Esophagus (tissue), 2 donors: ENCODE measurements around the gene AFTPH. TPM values are rescaled to one million over a fixed set of nuclear protein-coding genes. Genes with fewer than 3 reads are reported as not detected.

ENCODE experiments used
- H3K27ac ChIP-seq, 2 donors: one replicate each; pipeline ENCODE4 v1.5.1; 2013; ENCODE audit warnings: low read depth in 2 of 2, mild to moderate bottlenecking in 2 of 2, inconsistent platforms in 1 of 2, low read length in 1 of 2, moderate library complexity in 1 of 2
- H3K27me3 ChIP-seq, 2 donors: one replicate each; pipeline ENCODE4 v1.6.1; 2013; ENCODE audit warnings: low read length in 2 of 2, control low read depth in 1 of 2, mild to moderate bottlenecking in 1 of 2; ENCODE audit not compliant: insufficient read depth in 2 of 2, control insufficient read depth in 1 of 2
- H3K36me3 ChIP-seq, 2 donors: one replicate each; pipeline ENCODE4 v1.6.1; 2013; ENCODE audit warnings: low read length in 1 of 2; ENCODE audit not compliant: control insufficient read depth in 2 of 2, insufficient read depth in 2 of 2
- H3K4me1 ChIP-seq, 2 donors: one replicate each; pipeline ENCODE4 v1.6.1; 2013; ENCODE audit warnings: low read length in 1 of 2; ENCODE audit not compliant: control insufficient read depth in 2 of 2, insufficient read depth in 2 of 2
- H3K4me3 ChIP-seq, 2 donors: one replicate each; pipeline ENCODE4 v1.5.1; 2013; ENCODE audit warnings: low read length in 2 of 2, mild to moderate bottlenecking in 2 of 2, low read depth in 1 of 2, moderate library complexity in 1 of 2
- H3K9me3 ChIP-seq, 2 donors: one replicate each; pipeline ENCODE4 v1.6.1; 2013; ENCODE audit warnings: mild to moderate bottlenecking in 2 of 2, low read depth in 1 of 2, low read length in 1 of 2, moderate library complexity in 1 of 2; ENCODE audit not compliant: control insufficient read depth in 2 of 2, insufficient read depth in 1 of 2
- WGBS, 2 donors: extraction: QIAGEN DNeasy Blood & Tissue Kit; methylation state at CpG; one replicate each; pipeline ENCODE4 v1.1.7; 2013; 5-methylcytosine and 5-hydroxymethylcytosine counted together
- polyA plus RNA-seq, 2 donors: library from polyadenylated mRNA; stranded (reverse); fragments of 200-250 nt; gene quantifications; one replicate each; pipeline ENCODE4 v1.2.3, GENCODE V29; 2013
- donor health status: healthy with polysubstance abuse.
- donor health status: Bipolar disorder and iron deficiency.

Gene AFTPH
- polyA plus RNA-seq, 2 donors, result 23.1 to 29.2 TPM

GRCh38 chr2:64574871-64575270 lies 50.7 kb downstream of the AFTPH start:
- Histone ChIP-seq H3K9me3 (no peaks in the 10 kb centered on the region), H3K4me1 (no peaks in the 10 kb centered on the region), H3K36me3 (peaks cover 3 to 4% of the 10 kb centered on the region in 2 donors), H3K27ac (no peak overlapping the region), H3K27me3 (no peaks in the 10 kb centered on the region), H3K4me3 (no peak overlapping the region)
- WGBS, 2 donors, result 89 to 92% methylated on average over 1 of the region's 1 CpG

- H3K9me3 ChIP-seq, result no peaks in the 10 kb centered on the region
- H3K4me3 ChIP-seq, result no peak overlapping the region
- 86% methylated on average over 2 of the region's 2 CpGs for WGBS, 2 donors
- peaks cover 0 to 6% of the 10 kb centered on the region in 2 donors for H3K36me3 ChIP-seq
- H3K27ac ChIP-seq, result no peak overlapping the region
- no peaks in the 10 kb centered on the region for H3K4me1 ChIP-seq
- H3K27me3 ChIP-seq, result no peaks in the 10 kb centered on the region
These were observed 56.9 kb downstream of the AFTPH start for GRCh38 chr2:64581018-64581417.

GRCh38 chr2:64581777-64582539 lies 57.8 kb downstream of the AFTPH start:
- H3K27ac ChIP-seq, result no peak overlapping the region
- WGBS, 2 donors, result 95 to 100% methylated on average over 1 of the region's 1 CpG
- H3K4me1 ChIP-seq, result no peaks in the 10 kb centered on the region
- no peak overlapping the region for H3K4me3 ChIP-seq
- H3K36me3 ChIP-seq, result peaks cover 0 to 6% of the 10 kb centered on the region in 2 donors
- H3K9me3 ChIP-seq, result no peaks in the 10 kb centered on the region
- H3K27me3 ChIP-seq, result no peaks in the 10 kb centered on the region

- no peak overlapping the region for H3K27ac ChIP-seq
- no peak overlapping the region for H3K4me3 ChIP-seq
- peaks cover 0 to 6% of the 10 kb centered on the region in 2 donors for H3K36me3 ChIP-seq
- no peaks in the 10 kb centered on the region for H3K27me3 ChIP-seq
- no peaks in the 10 kb centered on the region for H3K9me3 ChIP-seq
- 58 to 64% methylated on average over 5 of the region's 5 CpGs for WGBS, 2 donors
- no peaks in the 10 kb centered on the region for H3K4me1 ChIP-seq
These were observed 58.7 kb downstream of the AFTPH start for GRCh38 chr2:64582774-64583340.

- H3K36me3 ChIP-seq, result peaks cover 2 to 4% of the 10 kb centered on the region in 2 donors
- 83 to 88% methylated on average over 4 of the region's 4 CpGs for WGBS, 2 donors
- H3K4me3 ChIP-seq, result no peak overlapping the region
- no peaks in the 10 kb centered on the region for H3K4me1 ChIP-seq
- peak overlapping the region in 1 of 2 donors; percentile 9 for H3K27ac ChIP-seq
- H3K9me3 ChIP-seq, result no peaks in the 10 kb centered on the region
- no peaks in the 10 kb centered on the region for H3K27me3 ChIP-seq
These were observed 61.9 kb downstream of the AFTPH start for GRCh38 chr2:64586054-64586453.

- Histone ChIP-seq H3K4me1 (no peaks in the 10 kb centered on the region), H3K36me3 (peaks cover 2% of the 10 kb centered on the region in 2 donors), H3K27me3 (no peaks in the 10 kb centered on the region), H3K4me3 (no peak overlapping the region), H3K27ac (no peak overlapping the region), H3K9me3 (no peaks in the 10 kb centered on the region)
- WGBS, 2 donors, result 44 to 52% methylated on average over 6 of the region's 6 CpGs
These were observed 62.9 kb downstream of the AFTPH start for GRCh38 chr2:64586883-64587481.

- Histone ChIP-seq H3K36me3 (peaks cover 0 to 2% of the 10 kb centered on the region in 2 donors), H3K27me3 (no peaks in the 10 kb centered on the region), H3K4me3 (no peak overlapping the region), H3K27ac (no peak overlapping the region), H3K9me3 (no peaks in the 10 kb centered on the region), H3K4me1 (no peaks in the 10 kb centered on the region)
These were observed 63.4 kb downstream of the AFTPH start for GRCh38 chr2:64587561-64587960.

GRCh38 chr2:64591188-64591587 lies 67.1 kb downstream of the AFTPH start:
- Histone ChIP-seq H3K4me3 (no peak overlapping the region), H3K27me3 (no peaks in the 10 kb centered on the region), H3K27ac (peak overlapping the region in 1 of 2 donors; percentile 40), H3K4me1 (peaks cover 0 to 1% of the 10 kb centered on the region in 2 donors), H3K36me3 (peaks cover 0 to 2% of the 10 kb centered on the region in 2 donors), H3K9me3 (no peaks in the 10 kb centered on the region)
- WGBS, 2 donors, result 52 to 70% methylated on average over 4 of the region's 4 CpGs

GRCh38 chr2:64593035-64593655 lies 69.0 kb downstream of the AFTPH start:
- Histone ChIP-seq H3K4me1 (peaks cover 0 to 3% of the 10 kb centered on the region in 2 donors), H3K9me3 (no peaks in the 10 kb centered on the region), H3K36me3 (peaks cover 0 to 2% of the 10 kb centered on the region in 2 donors), H3K27ac (no peak overlapping the region), H3K27me3 (no peaks in the 10 kb centered on the region), H3K4me3 (no peak overlapping the region)
- 75 to 82% methylated on average over 4 of the region's 4 CpGs for WGBS, 2 donors
